GM19099 (cell line): Measurements from ENCODE around the gene LENG8.

Source experiments
- POLR2A ChIP-seq: IDR thresholded peaks from 3 replicates; pipeline ENCODE4 v1.6.1; 2011; ENCODE audit warnings: low read depth; ENCODE audit not compliant: insufficient read length; ENCODE audit errors: extremely low read depth

The LENG8 gene

DNA sequence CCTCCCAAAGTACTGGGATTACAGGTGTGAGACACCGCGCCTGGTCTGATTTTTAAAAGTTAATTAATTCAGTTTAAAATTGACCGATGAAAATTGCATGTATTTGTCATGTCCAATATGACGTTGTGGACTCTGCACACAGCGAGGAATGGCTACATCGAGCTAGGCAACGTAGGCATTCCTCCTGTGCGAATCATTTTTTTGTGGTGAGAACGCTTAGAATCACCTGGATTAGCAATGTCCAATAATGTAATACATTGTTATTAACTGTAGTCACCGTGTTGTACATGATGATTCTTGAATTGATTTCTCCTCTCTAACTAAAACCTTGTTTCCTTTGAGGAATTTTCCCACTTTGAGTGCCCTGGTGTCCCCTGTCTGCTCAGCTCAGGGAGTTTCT, 57.1 kb downstream of the LENG8 start:
- no peak for TF ChIP-seq POLR2A

GRCh38 chr19:54507824-54508223, 58.8 kb downstream of the LENG8 start:
- TF ChIP-seq POLR2A, result no peak
